Bronchial epithelial cell (primary cell): ENCODE data around the gene EIF4E1B. TPM values are rescaled to one million over a fixed set of nuclear protein-coding genes. Genes with fewer than 3 reads are reported as not detected.

Experiments used
- DNase-seq: peaks from one replicate; pipeline ENCODE4 v3.0.0-alpha.2; 2010; ENCODE audit warnings: low read depth
- FAIRE-seq: peaks from 2 replicates; lab custom pipeline; 2011; peaks lifted over from hg19 to GRCh38; lab: Jason Lieb, UNC
- H3K27me3 ChIP-seq: 2 replicates; pipeline ENCODE4 v1.5.1; 2011; ENCODE audit warnings: low read length; ENCODE audit not compliant: control insufficient read depth, insufficient read depth
- H3K36me3 ChIP-seq: 2 replicates; pipeline ENCODE4 v1.5.1; 2011; ENCODE audit warnings: low read length; ENCODE audit not compliant: control insufficient read depth, insufficient read depth
- H3K4me3 ChIP-seq: 2 replicates; pipeline ENCODE4 v1.5.1; 2011; ENCODE audit warnings: mild to moderate bottlenecking, low read depth, low read length, control low read depth
- CTCF ChIP-seq: IDR thresholded peaks from 2 replicates; pipeline ENCODE4 v1.5.1; 2011; ENCODE audit warnings: mild to moderate bottlenecking, moderate library complexity, low read length, control low read depth, inconsistent platforms; ENCODE audit not compliant: insufficient read depth, severe bottlenecking
- total RNA-seq: library from RNA; depleted of rRNA; stranded (reverse); fragments of >200 nt; gene quantifications from 2 replicates; pipeline ENCODE4 v1.2.1, GENCODE V29; 2014

EIF4E1B gene
- total RNA-seq, 1 donor from 2014 or later = not detected

DNA sequence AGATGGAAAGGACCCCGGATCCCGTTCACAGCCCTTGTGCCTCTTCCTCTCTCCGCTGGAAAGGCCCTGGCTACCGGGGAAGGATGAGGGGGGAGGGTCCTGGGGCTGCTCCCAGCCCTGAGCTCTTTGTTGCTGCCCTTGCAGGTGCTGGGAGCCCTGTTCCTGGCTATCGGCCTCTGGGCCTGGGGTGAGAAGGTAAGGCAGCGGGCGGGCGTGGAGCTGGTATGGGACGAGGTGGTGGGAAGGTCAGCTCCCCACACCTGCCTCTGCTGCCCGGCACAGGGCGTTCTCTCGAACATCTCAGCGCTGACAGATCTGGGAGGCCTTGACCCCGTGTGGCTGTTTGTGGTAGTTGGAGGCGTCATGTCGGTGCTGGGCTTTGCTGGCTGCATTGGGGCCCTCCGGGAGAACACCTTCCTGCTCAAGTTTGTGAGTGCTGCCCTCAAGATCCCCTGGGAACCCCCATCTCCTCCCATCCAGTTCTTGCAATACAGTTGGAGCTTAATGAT, 21.1 kb downstream of the EIF4E1B start:
- Histone ChIP-seq H3K27me3 (no peaks in the 10 kb centered on the region), H3K36me3 (peaks cover 4% of the 10 kb centered on the region), H3K4me3 (no peak overlapping the region)
- DNase-seq = no peak
- no peak for TF ChIP-seq CTCF
- no peak for FAIRE-seq

DNA sequence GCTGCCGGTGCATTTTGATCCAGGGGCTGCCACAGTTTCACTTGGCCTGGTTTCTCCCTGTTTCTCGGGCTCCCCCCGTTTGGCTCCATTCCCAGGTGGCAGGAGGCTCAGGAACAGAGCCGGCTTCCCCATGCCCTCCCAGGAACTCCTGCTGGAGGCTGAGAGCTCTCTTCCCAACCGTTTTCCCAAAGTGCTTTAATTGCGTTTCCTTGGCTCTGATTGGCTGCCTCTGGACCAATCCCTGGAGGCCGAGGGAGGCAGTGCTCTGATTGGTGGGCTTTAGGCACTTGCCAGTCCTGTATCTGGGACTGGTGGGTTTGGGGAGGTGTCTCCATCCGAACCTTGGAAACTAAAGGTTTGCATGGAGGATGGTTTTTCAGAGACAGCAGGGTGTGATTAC, 21.7 kb downstream of the EIF4E1B start:
- DNase-seq = no peak
- FAIRE-seq = no peak
- Histone ChIP-seq H3K27me3 (no peaks in the 10 kb centered on the region), H3K36me3 (peaks cover 8% of the 10 kb centered on the region), H3K4me3 (no peak overlapping the region)
- no peak for TF ChIP-seq CTCF

DNA sequence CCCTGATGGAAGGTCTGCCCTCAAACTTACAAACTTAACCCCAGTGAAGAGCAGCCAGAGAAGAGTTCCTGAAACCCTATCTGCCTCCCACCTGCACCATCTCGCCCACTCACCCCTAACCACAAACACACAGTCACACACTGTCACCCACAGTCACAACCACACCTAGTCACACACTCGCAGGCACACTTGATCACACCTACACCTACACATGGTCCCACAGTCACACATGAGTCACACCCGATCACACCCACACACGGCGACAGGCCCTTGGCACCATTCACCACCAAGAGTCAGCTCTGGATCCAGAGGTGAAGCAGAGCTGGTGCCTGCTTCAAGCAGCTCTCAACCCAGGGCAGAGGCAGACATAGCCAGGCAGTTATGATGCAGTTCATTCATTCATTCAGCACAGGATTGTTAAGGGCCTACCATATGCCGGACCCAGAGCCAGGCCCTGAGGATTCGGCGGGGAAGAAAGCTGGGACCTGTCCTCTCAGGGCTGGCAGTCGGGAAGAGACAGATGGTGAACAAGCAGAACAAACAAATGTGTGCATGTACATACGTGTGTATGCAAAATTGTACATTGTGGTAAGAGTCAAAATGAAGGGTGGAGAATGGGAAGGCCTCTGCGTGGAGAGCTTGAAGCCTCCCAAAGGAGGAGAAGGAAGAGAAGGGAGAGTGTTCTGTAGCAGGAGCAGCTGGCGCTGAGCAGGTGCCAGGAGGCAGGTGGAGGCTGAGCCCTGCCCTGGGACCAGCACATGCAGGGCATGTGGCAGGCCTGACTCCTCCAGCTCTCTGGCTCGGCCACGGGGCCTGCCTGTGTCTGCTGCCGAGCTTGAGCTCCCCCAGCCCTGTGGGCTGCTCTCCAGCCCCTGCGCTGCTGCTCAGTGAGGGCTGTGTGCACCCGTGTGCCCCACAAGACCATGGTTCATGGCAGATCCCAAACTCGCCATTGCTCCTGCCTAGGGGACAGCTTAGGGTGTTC, 23.2 kb downstream of the EIF4E1B start:
- DNase-seq (peak; percentile 83), FAIRE-seq (peak; percentile 96)
- H3K4me3 ChIP-seq = no peak overlapping the region
- no peaks in the 10 kb centered on the region for H3K27me3 ChIP-seq
- TF ChIP-seq CTCF = no peak
- peaks cover 13% of the 10 kb centered on the region for H3K36me3 ChIP-seq

- FAIRE-seq (no peak), DNase-seq (peak; percentile 57)
- no peak for TF ChIP-seq CTCF
- no peaks in the 10 kb centered on the region for H3K27me3 ChIP-seq
- H3K36me3 ChIP-seq = peaks cover 13% of the 10 kb centered on the region
- H3K4me3 ChIP-seq = no peak overlapping the region
Measured at GRCh38 chr5:176654856-176655255, 24.4 kb downstream of the EIF4E1B start.

DNA sequence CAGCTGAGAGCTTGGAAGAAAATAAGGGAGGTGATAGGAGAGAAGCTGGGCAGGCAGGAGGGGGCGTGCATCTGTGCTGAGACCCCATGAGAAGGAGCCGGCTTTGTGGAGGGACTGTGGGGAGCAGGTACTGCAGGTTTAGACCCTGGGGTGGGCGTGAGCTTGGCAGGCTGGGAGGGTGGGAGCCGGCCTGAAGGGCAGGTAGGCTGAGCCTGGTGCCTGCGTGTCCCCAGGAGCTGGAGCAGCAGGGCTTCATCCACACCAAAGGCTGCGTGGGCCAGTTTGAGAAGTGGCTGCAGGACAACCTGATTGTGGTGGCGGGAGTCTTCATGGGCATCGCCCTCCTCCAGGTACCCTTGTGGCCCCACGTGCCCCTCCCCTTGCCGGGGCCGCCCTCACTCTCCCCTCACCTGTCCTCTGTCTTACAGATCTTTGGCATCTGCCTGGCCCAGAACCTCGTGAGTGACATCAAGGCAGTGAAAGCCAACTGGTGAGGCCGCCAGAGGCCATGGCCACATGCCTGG, 26.1 kb downstream of the EIF4E1B start:
- no peak overlapping the region for H3K4me3 ChIP-seq
- FAIRE-seq (no peak), DNase-seq (no peak)
- H3K27me3 ChIP-seq = no peaks in the 10 kb centered on the region
- H3K36me3 ChIP-seq = peaks cover 13% of the 10 kb centered on the region
- TF ChIP-seq CTCF = no peak
